ENCODE data around the gene DZIP3. TPM values are rescaled to one million over a fixed set of nuclear protein-coding genes. Genes with fewer than 3 reads are reported as not detected.
"Not testable (repeated sequence)": the region's sequence is repeated elsewhere in the genome, so short reads cannot be mapped to it uniquely, and the experiment has no call there.

DZIP3 gene
- total RNA-seq, 1 donor from 2014 or later, result 8.5 TPM

- TF ChIP-seq CTCF (IDR thresholded peaks at IDR 0.05), result no peak
- Mint-ChIP-seq H3K9me3 (ENCODE audit: low read depth) (peaks cover 2% of the 10 kb centered on the region), H3K4me3 (ENCODE audit: unreplicated experiment) (no peak overlapping the region), H3K36me3 (ENCODE audit: low read depth) (peaks cover 18% of the 10 kb centered on the region), H3K27ac (ENCODE audit: unreplicated experiment) (no peak overlapping the region), H3K4me1 (ENCODE audit: low read depth) (peaks cover 3% of the 10 kb centered on the region), H3K27me3 (ENCODE audit: low read depth) (no peaks in the 10 kb centered on the region)
- DNase-seq (ENCODE audit: low spot score), result no peak
These were observed 88.3 kb downstream of the DZIP3 start for GRCh38 chr3:108677811-108678210.

DNA sequence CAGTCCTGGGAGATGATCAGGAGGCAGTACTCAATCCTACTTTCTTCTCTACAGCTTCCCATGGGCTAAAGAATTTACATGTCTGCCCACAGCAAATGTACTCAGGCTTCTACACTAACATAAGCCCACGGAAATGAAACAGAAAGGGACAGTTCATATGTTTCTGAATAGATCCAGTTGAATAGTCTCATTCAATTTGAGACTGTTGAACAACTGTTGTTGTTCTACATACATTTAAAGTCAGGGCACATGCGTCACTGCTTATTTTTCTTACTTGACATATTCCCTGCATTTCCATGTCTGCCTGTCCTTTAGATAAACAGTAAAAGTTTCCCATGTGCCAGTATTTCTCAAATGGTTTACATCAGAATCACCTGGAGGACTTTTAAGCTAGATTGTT is 102.8 kb downstream of the DZIP3 start:
- H3K27me3 Mint-ChIP-seq (ENCODE audit: low read depth); H3K4me3 Mint-ChIP-seq (ENCODE audit: unreplicated experiment); DNase-seq (ENCODE audit: low spot score); H3K27ac Mint-ChIP-seq (ENCODE audit: unreplicated experiment); H3K4me1 Mint-ChIP-seq (ENCODE audit: low read depth): not testable (repeated sequence)
- Mint-ChIP-seq H3K9me3 (ENCODE audit: low read depth) (peaks cover 10% of the 10 kb centered on the region), H3K36me3 (ENCODE audit: low read depth) (peaks cover 15% of the 10 kb centered on the region)

GRCh38 chr3:108698461-108698860 is 108.9 kb downstream of the DZIP3 start:
- no peak for DNase-seq (ENCODE audit: low spot score)
- Mint-ChIP-seq H3K36me3 (ENCODE audit: low read depth) (peaks cover 12% of the 10 kb centered on the region), H3K4me3 (ENCODE audit: unreplicated experiment) (no peak overlapping the region), H3K4me1 (ENCODE audit: low read depth) (no peaks in the 10 kb centered on the region), H3K27ac (ENCODE audit: unreplicated experiment) (no peak overlapping the region), H3K27me3 (ENCODE audit: low read depth) (no peaks in the 10 kb centered on the region), H3K9me3 (ENCODE audit: low read depth) (peaks cover 37% of the 10 kb centered on the region)
- no peak for TF ChIP-seq CTCF (IDR thresholded peaks at IDR 0.05)

GRCh38 chr3:108705045-108705444 is 115.5 kb downstream of the DZIP3 start:
- TF ChIP-seq CTCF (IDR thresholded peaks at IDR 0.05), result no peak
- Mint-ChIP-seq H3K36me3 (ENCODE audit: low read depth) (peaks cover 6% of the 10 kb centered on the region), H3K4me3 (ENCODE audit: unreplicated experiment) (no peak overlapping the region)

GRCh38 chr3:108713009-108713516 is 123.5 kb downstream of the DZIP3 start:
- no peak overlapping the region for H3K27ac Mint-ChIP-seq (ENCODE audit: unreplicated experiment)
- H3K4me1 Mint-ChIP-seq (ENCODE audit: low read depth), result no peaks in the 10 kb centered on the region
- no peak for DNase-seq (ENCODE audit: low spot score)
- peaks cover 13% of the 10 kb centered on the region for H3K27me3 Mint-ChIP-seq (ENCODE audit: low read depth)
- no peak for TF ChIP-seq CTCF (IDR thresholded peaks at IDR 0.05)
- H3K36me3 Mint-ChIP-seq (ENCODE audit: low read depth), result no peaks in the 10 kb centered on the region
- H3K4me3 Mint-ChIP-seq (ENCODE audit: unreplicated experiment), result no peak overlapping the region
- H3K9me3 Mint-ChIP-seq (ENCODE audit: low read depth), result peaks cover 6% of the 10 kb centered on the region

More at GRCh38 chr3:108705045-108705444, 115.5 kb downstream of the DZIP3 start:
- Mint-ChIP-seq H3K4me1 (ENCODE audit: low read depth) (no peaks in the 10 kb centered on the region), H3K27me3 (ENCODE audit: low read depth) (no peaks in the 10 kb centered on the region), H3K9me3 (ENCODE audit: low read depth) (peaks cover 37% of the 10 kb centered on the region), H3K27ac (ENCODE audit: unreplicated experiment) (no peak overlapping the region)
- no peak for DNase-seq (ENCODE audit: low spot score)

GRCh38 chr3:108713816-108714215 is 124.3 kb downstream of the DZIP3 start:
- no peak for TF ChIP-seq CTCF (IDR thresholded peaks at IDR 0.05)
- Mint-ChIP-seq H3K4me1 (ENCODE audit: low read depth) (no peaks in the 10 kb centered on the region), H3K27me3 (ENCODE audit: low read depth) (peaks cover 14% of the 10 kb centered on the region), H3K27ac (ENCODE audit: unreplicated experiment) (no peak overlapping the region), H3K36me3 (ENCODE audit: low read depth) (no peaks in the 10 kb centered on the region), H3K4me3 (ENCODE audit: unreplicated experiment) (no peak overlapping the region), H3K9me3 (ENCODE audit: low read depth) (peaks cover 6% of the 10 kb centered on the region)
- no peak for DNase-seq (ENCODE audit: low spot score)
